Vagina (tissue), 2 donors: ENCODE results near the gene TIMM17B. TPM values are rescaled to one million over a fixed set of nuclear protein-coding genes. Genes with fewer than 3 reads are reported as not detected.
"Not testable (repeated sequence)": the region's sequence is repeated elsewhere in the genome, so short reads cannot be mapped to it uniquely, and the experiment has no call there.

Source experiments
- DNase-seq, 2 donors: peaks; one replicate each; pipeline ENCODE4 v3.0.0-alpha.2; 2017; ENCODE audit errors: extremely low spot score in 2 of 2
- H3K27ac ChIP-seq: fragments of 200-600 bp; sonication (generic); one replicate; pipeline ENCODE4 v1.5.1; 2019
- H3K27me3 ChIP-seq: fragments of 200-600 bp; sonication (generic); one replicate; pipeline ENCODE4 v1.5.1; 2019
- H3K36me3 ChIP-seq, 2 donors: fragments of 200-600 bp; sonication (generic); one replicate each; pipeline ENCODE4 v1.5.1; 2017 to 2019
- H3K4me1 ChIP-seq: fragments of 200-600 bp; sonication (generic); one replicate; pipeline ENCODE4 v1.5.1; 2019
- H3K4me3 ChIP-seq, 2 donors: fragments of 200-600 bp; sonication (generic); 1 replicate in 1 of 2; 2 replicates in 1 of 2; pipeline ENCODE4 v1.5.1; 2016 to 2019
- H3K9me3 ChIP-seq: fragments of 200-600 bp; sonication (generic); one replicate; pipeline ENCODE4 v1.5.1; 2019
- POLR2A ChIP-seq, 2 donors: fragments of 450-650 bp; IDR thresholded peaks; one replicate each; pipeline ENCODE4 v1.6.1; 2017; ENCODE audit warnings: antibody characterized with exemption in 2 of 2, mild to moderate bottlenecking in 2 of 2, moderate library complexity in 2 of 2
- POLR2AphosphoS5 ChIP-seq, 2 donors: sonication (generic); formaldehyde crosslinking; IDR thresholded peaks; one replicate each; pipeline ENCODE4 v1.9.0; 2017; ENCODE audit warnings: antibody characterized with exemption in 2 of 2, mild to moderate bottlenecking in 2 of 2, low read depth in 1 of 2; ENCODE audit not compliant: insufficient read depth in 1 of 2
- intact Hi-C: fragments of 100-400 bp; cut with DNase I; formaldehyde crosslinking; loops from one replicate; pipeline ENCODE4 v1.15.1; 2023
- total RNA-seq: library from RNA; depleted of rRNA; stranded (reverse); fragments of >200 nt; gene quantifications from one replicate; pipeline ENCODE4 v1.2.3, GENCODE V29; 2016
- TF ChIP-seq, protein P1 (sequence below), 3 experiments: fragments of 450-650 bp in 2 of 3; fragments of 200-600 bp in 1 of 3; sonication (generic) in 1 of 3; IDR thresholded peaks; one replicate each; pipeline ENCODE4 v1.5.1; 2017 to 2019; ENCODE audit warnings: antibody characterized with exemption in 3 of 3, mild to moderate bottlenecking in 2 of 3, moderate library complexity in 2 of 3

The TIMM17B gene
- total RNA-seq, 1 donor from 2014 or later: 43.5 TPM

DNA sequence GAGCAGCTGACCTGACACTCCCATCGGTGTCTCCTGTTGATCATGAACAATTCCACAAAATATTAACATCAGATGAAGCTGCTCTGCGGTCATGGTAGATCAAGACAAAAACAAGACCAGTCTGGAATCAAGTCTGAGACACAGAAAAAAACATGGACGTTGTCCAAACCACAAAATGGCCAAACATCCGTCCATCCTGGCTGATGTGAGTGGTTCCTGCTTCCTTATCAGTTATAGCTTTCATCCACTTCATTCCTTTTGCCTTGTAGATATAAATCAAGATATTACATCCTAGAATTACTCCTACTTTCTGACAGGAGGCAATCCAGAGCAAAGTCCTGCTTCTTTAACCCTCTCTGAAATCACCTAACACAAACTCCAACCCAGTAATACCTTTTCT is 33.4 kb downstream of the TIMM17B start:
- no peak for DNase-seq
- intact Hi-C loops: no loop called here

DNA sequence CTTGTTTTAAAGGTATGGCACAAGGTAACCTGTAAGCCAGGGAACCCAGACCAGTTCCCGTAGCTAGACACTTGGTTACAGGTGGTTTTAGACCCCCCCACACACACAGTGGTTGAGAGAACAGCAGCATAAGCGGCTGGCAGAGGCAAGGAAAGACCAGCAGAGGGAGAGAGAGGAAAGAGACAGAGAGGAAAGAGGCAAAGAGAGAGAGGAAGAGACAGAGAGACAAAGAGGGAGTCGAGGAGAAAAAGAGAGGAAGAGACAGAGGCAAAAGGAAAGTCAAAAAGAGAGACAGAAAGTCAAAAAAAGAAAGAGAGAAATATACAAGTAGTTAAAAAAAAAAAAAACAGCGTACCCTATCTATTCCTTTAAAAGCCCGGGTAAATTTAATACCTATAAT is 42.7 kb downstream of the TIMM17B start:
- Histone ChIP-seq H3K27ac (no peak overlapping the region), H3K4me1 (no peaks in the 10 kb centered on the region), H3K36me3 (no peaks in the 10 kb centered on the region), H3K4me3 (no peak overlapping the region), H3K9me3 (no peaks in the 10 kb centered on the region), H3K27me3 (no peaks in the 10 kb centered on the region)
- DNase-seq: no peak
- no peak for TF ChIP-seq POLR2A (IDR thresholded peaks at IDR 0.05)
- no peak for TF ChIP-seq POLR2AphosphoS5 (IDR thresholded peaks at IDR 0.05; ENCODE audit: insufficient read depth in 1 of 2, low read depth in 1 of 2)
- TF ChIP-seq, protein P1, sequence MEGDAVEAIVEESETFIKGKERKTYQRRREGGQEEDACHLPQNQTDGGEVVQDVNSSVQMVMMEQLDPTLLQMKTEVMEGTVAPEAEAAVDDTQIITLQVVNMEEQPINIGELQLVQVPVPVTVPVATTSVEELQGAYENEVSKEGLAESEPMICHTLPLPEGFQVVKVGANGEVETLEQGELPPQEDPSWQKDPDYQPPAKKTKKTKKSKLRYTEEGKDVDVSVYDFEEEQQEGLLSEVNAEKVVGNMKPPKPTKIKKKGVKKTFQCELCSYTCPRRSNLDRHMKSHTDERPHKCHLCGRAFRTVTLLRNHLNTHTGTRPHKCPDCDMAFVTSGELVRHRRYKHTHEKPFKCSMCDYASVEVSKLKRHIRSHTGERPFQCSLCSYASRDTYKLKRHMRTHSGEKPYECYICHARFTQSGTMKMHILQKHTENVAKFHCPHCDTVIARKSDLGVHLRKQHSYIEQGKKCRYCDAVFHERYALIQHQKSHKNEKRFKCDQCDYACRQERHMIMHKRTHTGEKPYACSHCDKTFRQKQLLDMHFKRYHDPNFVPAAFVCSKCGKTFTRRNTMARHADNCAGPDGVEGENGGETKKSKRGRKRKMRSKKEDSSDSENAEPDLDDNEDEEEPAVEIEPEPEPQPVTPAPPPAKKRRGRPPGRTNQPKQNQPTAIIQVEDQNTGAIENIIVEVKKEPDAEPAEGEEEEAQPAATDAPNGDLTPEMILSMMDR (IDR thresholded peaks at IDR 0.05): no peak
- intact Hi-C loops: no loop called here

More for the DNA sequence above, 33.4 kb downstream of the TIMM17B start:
- Histone ChIP-seq H3K9me3 (no peaks in the 10 kb centered on the region), H3K27ac (no peak overlapping the region), H3K4me1 (no peaks in the 10 kb centered on the region), H3K27me3 (no peaks in the 10 kb centered on the region), H3K4me3 (no peak overlapping the region), H3K36me3 (no peaks in the 10 kb centered on the region)
- TF ChIP-seq, protein P1 (IDR thresholded peaks at IDR 0.05): no peak
- TF ChIP-seq POLR2A (IDR thresholded peaks at IDR 0.05) (no peak), POLR2AphosphoS5 (IDR thresholded peaks at IDR 0.05; ENCODE audit: insufficient read depth in 1 of 2, low read depth in 1 of 2) (no peak)

DNA sequence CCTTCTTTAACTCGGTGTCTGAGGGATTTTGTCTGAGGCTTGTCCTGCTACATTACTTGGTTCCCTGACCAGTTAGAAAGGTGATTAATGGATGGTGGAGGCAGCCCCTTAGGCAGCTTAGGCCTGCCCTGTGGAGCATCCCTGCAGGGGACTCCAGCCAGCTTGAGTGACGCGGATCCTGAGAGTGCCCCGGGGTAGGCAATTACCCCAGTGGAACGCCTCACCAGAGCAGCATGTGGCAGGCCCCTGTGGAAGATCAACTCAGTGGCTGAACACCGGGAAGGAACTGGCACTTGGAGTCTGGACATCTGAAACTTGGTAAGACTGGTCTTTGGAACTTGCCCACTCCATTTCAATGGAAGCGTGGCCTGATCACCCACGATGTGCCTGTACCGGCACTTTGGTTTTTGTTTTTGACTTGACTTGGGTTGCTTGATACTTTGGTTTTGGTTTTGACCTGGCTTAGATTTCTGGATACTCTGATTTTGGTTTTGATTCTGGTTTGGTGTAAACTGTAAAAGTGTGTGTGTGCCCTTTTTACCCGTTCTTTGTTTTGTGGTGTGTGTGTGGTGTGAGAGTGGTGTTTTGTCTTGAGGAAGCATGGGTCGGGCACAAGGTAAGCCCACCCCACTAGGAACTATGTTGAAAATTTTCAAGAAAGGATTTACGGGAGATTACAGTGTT is 43.3 kb downstream of the TIMM17B start:
- DNase-seq, H3K36me3 ChIP-seq, H3K27ac ChIP-seq, H3K9me3 ChIP-seq, H3K4me3 ChIP-seq, H3K27me3 ChIP-seq, intact Hi-C loops, H3K4me1 ChIP-seq: not testable (repeated sequence)

DNA sequence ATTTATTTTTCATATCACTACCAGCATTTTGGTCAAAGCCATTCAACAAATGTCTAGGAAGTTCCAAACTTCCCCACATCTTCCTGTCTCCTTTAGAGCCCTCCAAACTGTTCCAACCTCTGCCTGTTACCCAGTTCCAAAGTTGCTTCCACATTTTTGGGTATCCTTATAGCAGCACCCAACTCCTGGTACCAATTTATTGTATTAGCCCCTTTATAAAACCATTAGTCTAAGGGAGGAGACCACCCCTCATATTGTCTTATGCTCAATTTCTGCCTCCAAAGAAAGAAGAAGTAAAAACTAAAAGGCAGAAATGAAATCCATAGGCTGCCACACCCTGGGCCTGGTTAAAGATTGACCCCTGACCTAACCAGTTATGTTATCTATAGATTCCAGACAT is 44.1 kb downstream of the TIMM17B start:
- intact Hi-C loops, H3K27me3 ChIP-seq, H3K27ac ChIP-seq, DNase-seq, H3K36me3 ChIP-seq, H3K4me1 ChIP-seq, H3K9me3 ChIP-seq, H3K4me3 ChIP-seq: not testable (repeated sequence)

DNA sequence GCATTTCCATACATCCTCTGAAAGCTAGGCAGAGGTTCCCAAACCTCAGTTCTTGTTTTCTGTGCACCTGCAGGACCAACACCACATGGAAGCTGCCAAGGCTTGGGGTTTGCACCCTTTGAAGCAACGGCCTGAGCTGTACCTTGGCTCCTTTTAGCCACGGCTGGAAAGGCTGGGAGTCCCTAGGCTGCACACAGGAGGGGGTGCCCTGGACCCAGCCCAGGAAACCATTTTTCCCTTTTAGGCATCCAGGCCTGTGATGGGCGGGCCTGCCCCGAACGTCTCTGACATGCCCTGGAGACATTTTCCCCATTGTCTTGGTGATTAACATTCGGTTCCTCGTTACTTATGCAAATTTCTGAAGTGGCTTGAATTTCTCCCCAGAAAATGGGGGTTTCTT is 44.7 kb downstream of the TIMM17B start:
- no peak overlapping the region for H3K4me3 ChIP-seq
- no peaks in the 10 kb centered on the region for H3K27me3 ChIP-seq
- H3K4me1 ChIP-seq: no peaks in the 10 kb centered on the region
- intact Hi-C loops: no loop called here
- H3K9me3 ChIP-seq: no peaks in the 10 kb centered on the region
- no peak overlapping the region for H3K27ac ChIP-seq
- no peak for TF ChIP-seq POLR2A (IDR thresholded peaks at IDR 0.05)
- no peak for TF ChIP-seq POLR2AphosphoS5 (IDR thresholded peaks at IDR 0.05; ENCODE audit: insufficient read depth in 1 of 2, low read depth in 1 of 2)
- TF ChIP-seq, protein P1 (IDR thresholded peaks at IDR 0.05): no peak
- H3K36me3 ChIP-seq: no peaks in the 10 kb centered on the region
- no peak for DNase-seq

DNA sequence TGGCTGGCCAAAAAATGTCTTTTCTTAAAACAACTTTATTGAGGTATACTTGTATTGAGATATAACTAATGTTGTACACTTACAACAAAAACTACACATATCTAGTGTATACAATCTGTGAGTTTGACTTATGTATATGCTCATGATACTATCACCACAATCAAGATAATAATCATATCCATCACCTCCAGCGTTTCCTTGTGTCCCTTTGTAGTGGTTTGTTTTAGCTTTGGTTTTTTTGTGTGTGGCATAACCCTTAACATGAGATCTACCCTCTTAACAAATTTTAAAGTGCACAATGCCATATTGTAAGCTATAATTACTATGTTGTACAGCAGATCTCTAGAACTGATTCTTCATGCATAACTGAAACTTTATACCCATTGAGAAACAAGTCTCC is 48.7 kb downstream of the TIMM17B start:
- Histone ChIP-seq H3K4me3 (no peak overlapping the region), H3K9me3 (no peaks in the 10 kb centered on the region), H3K36me3 (no peaks in the 10 kb centered on the region), H3K4me1 (no peaks in the 10 kb centered on the region), H3K27me3 (no peaks in the 10 kb centered on the region), H3K27ac (no peak overlapping the region)
- no peak for DNase-seq
- intact Hi-C loops: no loop called here
- no peak for TF ChIP-seq POLR2AphosphoS5 (IDR thresholded peaks at IDR 0.05; ENCODE audit: insufficient read depth in 1 of 2, low read depth in 1 of 2)
- TF ChIP-seq, protein P1 (IDR thresholded peaks at IDR 0.05): no peak
- no peak for TF ChIP-seq POLR2A (IDR thresholded peaks at IDR 0.05)

Other genes starting within 250 kb of the TIMM17B start
- 4.4 TPM for gene WAS, start 214.0 kb downstream of the TIMM17B start, total RNA-seq
- gene SUV39H1, start 201.0 kb downstream of the TIMM17B start, total RNA-seq: 2.2 TPM
- gene GLOD5, start 136.0 kb downstream of the TIMM17B start, total RNA-seq: not detected
- gene GATA1, start 111.2 kb downstream of the TIMM17B start, total RNA-seq: 1.2 TPM
- 67.8 TPM for gene HDAC6, start 95.7 kb downstream of the TIMM17B start, total RNA-seq
- not detected for gene ERAS, start 71.3 kb downstream of the TIMM17B start, total RNA-seq
- 15.0 TPM for gene PCSK1N, start 62.2 kb downstream of the TIMM17B start, total RNA-seq
- 67.5 TPM for gene PQBP1, start 162 bp upstream of the TIMM17B start, total RNA-seq
- 7.1 TPM for gene SLC35A2, start 13.9 kb upstream of the TIMM17B start, total RNA-seq
- gene PIM2, start 21.3 kb upstream of the TIMM17B start, total RNA-seq: 11.5 TPM
- gene OTUD5, start 59.8 kb upstream of the TIMM17B start, total RNA-seq: 44.7 TPM
- gene KCND1, start 74.1 kb upstream of the TIMM17B start, total RNA-seq: 2.0 TPM
- gene GRIPAP1, start 104.5 kb upstream of the TIMM17B start, total RNA-seq: 27.5 TPM
- gene TFE3, start 145.6 kb upstream of the TIMM17B start, total RNA-seq: 87.4 TPM
- gene CCDC120, start 161.2 kb upstream of the TIMM17B start, total RNA-seq: 8.6 TPM
- 24.1 TPM for gene PRAF2, start 176.2 kb upstream of the TIMM17B start, total RNA-seq
- gene WDR45, start 182.1 kb upstream of the TIMM17B start, total RNA-seq: 72.7 TPM
- gene GPKOW, start 226.0 kb upstream of the TIMM17B start, total RNA-seq: 17.7 TPM